OCI-LY3 (cell line): ENCODE data around the gene ITM2B.
A peak's percentile ranks its signal among the peaks of the same experiment; 100 is the strongest.

Source experiments
- H2AFZ ChIP-seq: fragments of 200-600, 300-600 bp; shearing (Covaris generic); 2 replicates; pipeline ENCODE4 v1.6.0; 2014; ENCODE audit warnings: antibody characterized with exemption, low read depth, low read length
- H3K27ac ChIP-seq: fragments of 200-600, 300-600 bp; sonication (generic); 2 replicates; pipeline ENCODE4 v1.5.1; 2014; ENCODE audit warnings: mild to moderate bottlenecking, low read length, moderate library complexity, mixed read lengths
- H3K27me3 ChIP-seq: fragments of 200-600, 300-600 bp; sonication (generic); 2 replicates; pipeline ENCODE4 v1.6.1; 2014; ENCODE audit warnings: low read depth, low read length, mixed read lengths
- H3K36me3 ChIP-seq: fragments of 200-600, 300-600 bp; sonication (generic); replicated peaks from 2 replicates; pipeline ENCODE3; 2014; ENCODE audit warnings: low read depth, low read length, mixed read lengths
- H3K4me1 ChIP-seq: fragments of 300-600, 200-600 bp; sonication (generic); 2 replicates; pipeline ENCODE4 v1.6.1; 2014; ENCODE audit warnings: low read length, mixed read lengths
- H3K4me2 ChIP-seq: fragments of 200-600, 300-600 bp; sonication (generic); 2 replicates; pipeline ENCODE4 v1.6.1; 2014; ENCODE audit warnings: low read length, mixed read lengths
- H3K4me3 ChIP-seq: fragments of 300-600, 200-600 bp; sonication (generic); 2 replicates; pipeline ENCODE4 v1.5.1; 2014; ENCODE audit warnings: antibody characterized with exemption, mild to moderate bottlenecking, low read length, moderate library complexity
- H3K79me2 ChIP-seq: fragments of 300-600, 200-600 bp; shearing (Covaris generic); 2 replicates; pipeline ENCODE4 v1.6.1; 2014; ENCODE audit warnings: mild to moderate bottlenecking, low read length, mixed read lengths
- H3K9ac ChIP-seq: fragments of 300-600, 200-600 bp; shearing (Covaris generic); 2 replicates; pipeline ENCODE4 v1.6.0; 2014; ENCODE audit warnings: mild to moderate bottlenecking, low read length, moderate library complexity
- H3K9me3 ChIP-seq: fragments of 200-600, 300-600 bp; shearing (Covaris generic); 2 replicates; pipeline ENCODE4 v1.6.1; 2014; ENCODE audit warnings: low read length, mixed read lengths; ENCODE audit not compliant: insufficient read depth
- H4K20me1 ChIP-seq: fragments of 200-600, 300-600 bp; sonication (generic); 2 replicates; pipeline ENCODE4 v1.6.1; 2016; ENCODE audit warnings: low read length, mixed read lengths; ENCODE audit not compliant: insufficient read depth
- EZH2phosphoT487 ChIP-seq: fragments of 200-600 bp; shearing (Covaris generic); IDR thresholded peaks from 2 replicates; pipeline ENCODE4 v1.6.1; 2018; ENCODE audit warnings: antibody characterized with exemption, mixed run types, low read depth
- TF ChIP-seq, protein P1 (sequence below): fragments of 200-600, 300-600 bp; sonication (generic); IDR thresholded peaks from 2 replicates; pipeline ENCODE4 v1.5.1; 2014; ENCODE audit warnings: antibody characterized with exemption, low read length, low read depth

Gene ITM2B

DNA sequence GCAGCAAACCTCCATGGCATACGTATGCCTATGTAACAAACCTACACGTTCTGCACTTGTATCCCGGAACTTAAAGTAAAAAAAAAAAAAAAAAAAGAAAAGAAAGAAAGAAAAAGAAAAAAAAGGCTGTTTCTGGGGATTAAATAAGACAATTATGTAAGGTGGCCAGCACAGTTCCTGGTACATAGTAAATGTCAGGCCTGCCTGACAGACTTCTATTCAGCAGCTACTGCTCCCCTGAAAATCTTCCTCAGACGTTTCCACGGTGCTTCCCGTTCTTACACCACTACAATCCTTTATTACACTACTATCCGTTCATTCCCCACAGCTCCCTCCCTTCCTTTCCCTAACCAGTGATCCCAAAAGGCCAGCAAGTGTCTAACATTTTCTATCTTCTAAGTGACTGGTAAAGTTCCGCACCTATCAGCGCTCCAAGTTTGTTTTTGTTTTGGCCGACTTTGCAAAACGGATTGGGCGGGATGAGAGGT is 69.9 kb downstream of the ITM2B start:
- Histone ChIP-seq H3K36me3 (peaks cover 28% of the 10 kb centered on the region), H3K27me3 (peaks cover 4% of the 10 kb centered on the region; the same call in 1 of the 2 replicates), H2AFZ (peak overlapping the region; percentile 82), H3K79me2 (peaks cover 38% of the 10 kb centered on the region), H3K9me3 (peaks cover 4% of the 10 kb centered on the region; the same call in 1 of the 2 replicates), H4K20me1 (peaks cover 18% of the 10 kb centered on the region), H3K27ac (peak overlapping the region; percentile 94), H3K9ac (peak overlapping the region; percentile 89), H3K4me3 (peak overlapping the region; percentile 89), H3K4me2 (peak overlapping the region; percentile 87), H3K4me1 (peaks cover 15% of the 10 kb centered on the region)
- TF ChIP-seq, protein P1, sequence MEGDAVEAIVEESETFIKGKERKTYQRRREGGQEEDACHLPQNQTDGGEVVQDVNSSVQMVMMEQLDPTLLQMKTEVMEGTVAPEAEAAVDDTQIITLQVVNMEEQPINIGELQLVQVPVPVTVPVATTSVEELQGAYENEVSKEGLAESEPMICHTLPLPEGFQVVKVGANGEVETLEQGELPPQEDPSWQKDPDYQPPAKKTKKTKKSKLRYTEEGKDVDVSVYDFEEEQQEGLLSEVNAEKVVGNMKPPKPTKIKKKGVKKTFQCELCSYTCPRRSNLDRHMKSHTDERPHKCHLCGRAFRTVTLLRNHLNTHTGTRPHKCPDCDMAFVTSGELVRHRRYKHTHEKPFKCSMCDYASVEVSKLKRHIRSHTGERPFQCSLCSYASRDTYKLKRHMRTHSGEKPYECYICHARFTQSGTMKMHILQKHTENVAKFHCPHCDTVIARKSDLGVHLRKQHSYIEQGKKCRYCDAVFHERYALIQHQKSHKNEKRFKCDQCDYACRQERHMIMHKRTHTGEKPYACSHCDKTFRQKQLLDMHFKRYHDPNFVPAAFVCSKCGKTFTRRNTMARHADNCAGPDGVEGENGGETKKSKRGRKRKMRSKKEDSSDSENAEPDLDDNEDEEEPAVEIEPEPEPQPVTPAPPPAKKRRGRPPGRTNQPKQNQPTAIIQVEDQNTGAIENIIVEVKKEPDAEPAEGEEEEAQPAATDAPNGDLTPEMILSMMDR = no peak
- TF ChIP-seq EZH2phosphoT487 = no peak

DNA sequence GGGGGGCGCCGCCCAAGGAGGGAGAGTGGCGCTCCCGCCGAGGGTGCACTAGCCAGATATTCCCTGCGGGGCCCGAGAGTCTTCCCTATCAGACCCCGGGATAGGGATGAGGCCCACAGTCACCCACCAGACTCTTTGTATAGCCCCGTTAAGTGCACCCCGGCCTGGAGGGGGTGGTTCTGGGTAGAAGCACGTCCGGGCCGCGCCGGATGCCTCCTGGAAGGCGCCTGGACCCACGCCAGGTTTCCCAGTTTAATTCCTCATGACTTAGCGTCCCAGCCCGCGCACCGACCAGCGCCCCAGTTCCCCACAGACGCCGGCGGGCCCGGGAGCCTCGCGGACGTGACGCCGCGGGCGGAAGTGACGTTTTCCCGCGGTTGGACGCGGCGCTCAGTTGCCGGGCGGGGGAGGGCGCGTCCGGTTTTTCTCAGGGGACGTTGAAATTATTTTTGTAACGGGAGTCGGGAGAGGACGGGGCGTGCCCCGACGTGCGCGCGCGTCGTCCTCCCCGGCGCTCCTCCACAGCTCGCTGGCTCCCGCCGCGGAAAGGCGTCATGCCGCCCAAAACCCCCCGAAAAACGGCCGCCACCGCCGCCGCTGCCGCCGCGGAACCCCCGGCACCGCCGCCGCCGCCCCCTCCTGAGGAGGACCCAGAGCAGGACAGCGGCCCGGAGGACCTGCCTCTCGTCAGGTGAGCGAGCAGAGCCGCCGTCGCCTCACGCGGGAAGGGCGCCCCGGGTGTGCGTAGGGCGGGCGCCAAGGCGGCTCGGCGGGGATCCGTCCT is 70.5 kb downstream of the ITM2B start, which contains the start of gene RB1:
TSS of gene RB1 (plus strand) at position 393 of the 784 bp plus-strand sequence. CDS start at position 555, 162 bp downstream.
- peaks cover 4% of the 10 kb centered on the region; the same call in 1 of the 2 replicates for H3K9me3 ChIP-seq
- H2AFZ ChIP-seq = peak within 1 kb of the TSS; percentile 82
- peak within 1 kb of the TSS; percentile 89 for H3K4me3 ChIP-seq
- peak within 1 kb of the TSS; percentile 94 for H3K27ac ChIP-seq
- peaks cover 18% of the 10 kb centered on the region for H4K20me1 ChIP-seq
- peaks cover 4% of the 10 kb centered on the region; the same call in 1 of the 2 replicates for H3K27me3 ChIP-seq
- peak within 1 kb of the TSS; percentile 89 for H3K9ac ChIP-seq
- H3K36me3 ChIP-seq = peaks cover 29% of the 10 kb centered on the region
- peak within 1 kb of the TSS; percentile 87 for H3K4me2 ChIP-seq
- H3K4me1 ChIP-seq = peaks cover 15% of the 10 kb centered on the region
- peaks cover 38% of the 10 kb centered on the region for H3K79me2 ChIP-seq
- TF ChIP-seq, protein P1 = no peak
- TF ChIP-seq EZH2phosphoT487 = no peak

DNA sequence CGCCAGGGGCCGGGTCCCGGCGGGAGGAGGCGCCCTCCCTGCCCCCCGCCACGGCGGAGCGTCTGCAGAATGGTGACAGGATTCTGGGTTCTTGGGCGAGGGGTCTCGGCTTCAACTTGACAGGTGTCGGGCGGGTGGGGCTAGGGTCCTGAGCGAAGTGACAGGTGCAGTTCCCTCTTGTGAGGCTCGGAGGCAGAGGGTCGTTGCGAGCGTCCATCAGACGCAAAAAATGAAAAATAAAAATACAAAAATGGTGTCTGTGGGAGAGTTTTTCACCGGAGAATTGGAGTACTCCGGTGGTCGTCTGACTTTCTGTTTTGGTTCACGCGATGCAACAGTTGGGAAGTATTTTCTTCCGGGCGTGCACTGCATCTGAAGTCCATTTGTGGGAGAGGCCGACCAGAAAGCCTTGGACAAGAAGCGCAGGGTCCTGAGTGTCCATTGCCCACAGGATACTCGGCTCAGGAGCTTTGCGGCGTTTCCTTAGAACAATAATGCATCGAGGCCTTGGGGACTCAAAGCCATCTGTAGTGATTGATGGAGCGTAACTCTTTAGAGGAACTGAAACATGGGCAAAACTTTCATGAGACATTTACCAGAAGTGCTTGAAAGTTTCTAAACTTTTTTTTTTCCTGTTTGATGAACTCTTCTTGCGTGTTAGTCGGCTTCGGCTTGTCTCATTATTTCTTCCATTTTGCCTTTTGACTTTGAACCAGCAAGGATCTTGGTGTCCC is 71.3 kb downstream of the ITM2B start:
- Histone ChIP-seq H3K9ac (peak overlapping the region; percentile 89), H2AFZ (peak overlapping the region; percentile 61; the same call in 1 of the 2 replicates), H3K9me3 (peaks cover 4% of the 10 kb centered on the region; the same call in 1 of the 2 replicates), H3K4me1 (peaks cover 15% of the 10 kb centered on the region), H3K27ac (peak overlapping the region; percentile 94), H3K4me2 (peak overlapping the region; percentile 83), H3K27me3 (peaks cover 4% of the 10 kb centered on the region; the same call in 1 of the 2 replicates), H3K79me2 (peaks cover 38% of the 10 kb centered on the region), H3K36me3 (peaks cover 32% of the 10 kb centered on the region), H3K4me3 (peak overlapping the region; percentile 89), H4K20me1 (peaks cover 20% of the 10 kb centered on the region)
- TF ChIP-seq EZH2phosphoT487 = peak; percentile 23; the same call in 1 of the 2 replicates
- TF ChIP-seq, protein P1 = no peak

DNA sequence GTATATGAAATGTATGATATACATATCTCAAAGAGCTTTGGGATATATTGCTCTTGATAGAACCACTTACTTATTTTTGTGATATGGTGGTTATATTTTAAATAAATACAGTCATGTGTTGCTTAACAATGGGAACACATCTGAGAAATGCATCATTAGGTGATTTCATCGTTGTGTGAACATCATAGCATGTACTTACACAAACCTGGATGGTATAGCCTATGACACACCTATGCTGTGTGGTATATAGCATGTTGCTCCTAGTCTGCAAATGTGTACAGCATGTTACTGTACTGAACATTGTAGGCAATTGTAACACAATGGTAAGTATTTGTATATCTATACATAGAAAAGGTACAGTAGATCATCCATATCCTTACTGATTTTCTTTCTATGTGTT is 78.2 kb downstream of the ITM2B start:
- Histone ChIP-seq H3K27me3 (no peaks in the 10 kb centered on the region), H3K4me2 (no peak overlapping the region), H3K9me3 (no peaks in the 10 kb centered on the region), H3K9ac (no peak overlapping the region), H2AFZ (no peak overlapping the region), H4K20me1 (peaks cover 59% of the 10 kb centered on the region), H3K79me2 (peaks cover 57% of the 10 kb centered on the region), H3K27ac (no peak overlapping the region), H3K36me3 (peaks cover 52% of the 10 kb centered on the region), H3K4me3 (no peak overlapping the region), H3K4me1 (no peaks in the 10 kb centered on the region)
- TF ChIP-seq EZH2phosphoT487 = no peak
- TF ChIP-seq, protein P1 = no peak
